HS-27A (cell line): ENCODE measurements around the gene TH.
A peak's percentile ranks its signal among the peaks of the same experiment; 100 is the strongest.
"Not testable (repeated sequence)": the region's sequence is repeated elsewhere in the genome, so short reads cannot be mapped to it uniquely, and the experiment has no call there.

Experiments
- DNase-seq: peaks from one replicate; pipeline ENCODE4 v3.0.0-alpha.2; 2012; ENCODE audit warnings: low read depth, missing footprints

The TH gene

GRCh38 chr11:2195756-2196088 lies 24.1 kb upstream of the TH start:
- no peak for DNase-seq

GRCh38 chr11:2194877-2195755 lies 23.5 kb upstream of the TH start:
- no peak for DNase-seq

- not testable (repeated sequence) for DNase-seq
Measured at GRCh38 chr11:2193888-2194595, 22.4 kb upstream of the TH start.

GRCh38 chr11:2193099-2193887 lies 21.7 kb upstream of the TH start:
- no peak for DNase-seq

GRCh38 chr11:2192435-2192834 lies 20.8 kb upstream of the TH start:
- DNase-seq: no peak

GRCh38 chr11:2191883-2192282 lies 20.3 kb upstream of the TH start:
- no peak for DNase-seq

- DNase-seq: no peak
Measured at GRCh38 chr11:2190657-2191471, 19.2 kb upstream of the TH start.

- DNase-seq: no peak
Measured at GRCh38 chr11:2189938-2190656, 18.5 kb upstream of the TH start.

GRCh38 chr11:2188745-2189144 lies 17.1 kb upstream of the TH start:
- DNase-seq: no peak

GRCh38 chr11:2187280-2187707 lies 15.7 kb upstream of the TH start:
- DNase-seq: no peak

- DNase-seq: no peak
Measured at GRCh38 chr11:2186669-2187279, 15.2 kb upstream of the TH start.

GRCh38 chr11:2185324-2186085 lies 13.9 kb upstream of the TH start:
- DNase-seq: no peak

GRCh38 chr11:2182692-2183474 lies 11.3 kb upstream of the TH start:
- no peak for DNase-seq

GRCh38 chr11:2182075-2182474 lies 10.5 kb upstream of the TH start:
- DNase-seq: no peak

GRCh38 chr11:2180789-2181370 lies 9.3 kb upstream of the TH start:
- DNase-seq: peak; percentile 14

GRCh38 chr11:2180347-2180746 lies 8.7 kb upstream of the TH start:
- no peak for DNase-seq

GRCh38 chr11:2179516-2179915 lies 7.9 kb upstream of the TH start:
- DNase-seq: no peak

GRCh38 chr11:2178906-2179494 lies 7.4 kb upstream of the TH start:
- DNase-seq: peak; percentile 56
